ENCODE measurements around the gene NFYC.

GRCh38 chr1:40815420-40815819 is 123.9 kb downstream of the NFYC start:
- TF ChIP-seq POLR2AphosphoS5 (IDR thresholded peaks at IDR 0.05; ENCODE audit: borderline replicate concordance, low read depth, low read length) = no peak
- no peak for TF ChIP-seq EZH2 (IDR thresholded peaks at IDR 0.05)
